Activated T-cell treated with anti-CD3 and anti-CD28 coated beads for 24 hours (primary cell): ENCODE results near the gene TCFL5.
"Not testable (repeated sequence)": the region's sequence is repeated elsewhere in the genome, so short reads cannot be mapped to it uniquely, and the experiment has no call there.

Experiments used
- DNase-seq: peaks from one replicate; pipeline ENCODE4 v3.0.0-alpha.2; 2020; ENCODE audit warnings: low read depth

Gene TCFL5

DNA sequence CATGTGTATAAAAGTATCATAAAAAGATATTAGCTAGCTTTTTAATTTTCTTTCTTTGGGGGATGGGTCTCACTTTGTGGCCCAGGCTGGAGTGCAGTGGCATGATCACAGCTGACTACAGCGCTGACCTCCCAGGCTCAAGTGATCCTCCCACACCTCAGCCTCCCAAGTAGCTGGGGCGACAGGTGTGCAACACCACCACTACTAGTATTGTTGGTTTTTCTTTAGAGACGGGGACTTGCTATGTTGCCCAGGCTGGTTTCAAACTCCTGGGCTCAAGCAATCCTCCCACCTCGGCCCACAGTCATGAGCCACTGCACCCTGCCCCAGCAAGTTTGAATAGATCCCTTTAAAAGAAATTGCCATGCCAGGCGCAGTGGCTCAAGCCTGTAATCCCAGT is 6.5 kb downstream of the TCFL5 start:
- DNase-seq = no peak

DNA sequence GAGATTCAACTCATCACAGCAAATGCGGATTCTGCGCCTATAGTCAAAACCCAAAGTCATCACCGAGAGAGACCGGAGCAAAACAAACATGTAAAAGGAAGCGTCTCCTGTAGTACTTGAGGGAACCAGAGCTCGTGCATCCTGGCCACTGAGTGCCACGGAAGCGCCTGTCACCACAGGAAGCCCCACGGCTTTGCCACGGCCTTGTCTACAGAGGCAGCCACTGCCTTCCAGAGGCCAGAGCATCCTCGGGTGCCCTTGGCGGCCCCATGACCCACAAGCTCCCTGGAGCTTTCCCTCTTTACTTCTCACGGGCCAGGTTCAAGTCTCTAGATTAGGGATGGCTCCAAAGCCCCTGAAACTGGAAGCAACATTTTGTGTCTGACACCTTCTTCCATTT is 7.5 kb downstream of the TCFL5 start:
- no peak for DNase-seq

DNA sequence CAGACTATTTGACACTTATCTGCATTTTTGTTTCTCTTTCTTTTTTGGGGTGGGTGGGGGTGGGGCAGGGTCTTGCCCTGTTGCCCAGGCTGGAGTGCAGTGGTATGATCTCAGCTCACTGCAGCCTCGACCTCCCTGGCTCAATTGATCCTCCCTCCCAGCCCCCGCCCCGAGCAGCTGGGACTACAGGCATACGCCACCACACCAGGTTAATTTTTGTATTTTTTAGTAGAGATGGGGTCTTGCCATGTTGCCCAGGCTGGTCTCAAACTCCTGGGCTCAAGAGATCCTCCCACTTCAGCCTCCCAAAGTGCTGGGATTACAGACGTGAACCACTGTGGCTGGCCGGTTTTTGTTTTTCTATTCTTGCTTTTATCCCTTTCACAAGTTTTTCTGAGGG is 8.3 kb downstream of the TCFL5 start:
- DNase-seq = not testable (repeated sequence)

DNA sequence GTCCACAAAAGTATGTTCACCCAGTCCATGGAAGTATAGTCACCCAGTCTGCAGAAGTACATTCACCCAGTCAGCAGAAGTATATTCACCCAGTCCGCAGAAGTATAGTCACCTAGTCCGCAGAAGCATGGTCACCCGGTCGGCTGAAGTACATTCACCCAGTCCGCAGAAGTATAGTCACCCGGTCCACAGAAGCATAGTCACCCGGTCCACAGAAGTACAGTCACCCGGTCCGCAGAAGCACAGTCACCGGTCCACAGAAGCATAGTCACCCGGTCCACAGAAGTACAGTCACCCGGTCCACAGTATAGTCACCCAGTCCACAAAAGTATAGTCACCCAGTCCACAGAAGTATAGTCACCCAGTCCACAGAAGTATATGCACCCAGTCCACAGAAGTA is 8.8 kb downstream of the TCFL5 start:
- DNase-seq = no peak

DNA sequence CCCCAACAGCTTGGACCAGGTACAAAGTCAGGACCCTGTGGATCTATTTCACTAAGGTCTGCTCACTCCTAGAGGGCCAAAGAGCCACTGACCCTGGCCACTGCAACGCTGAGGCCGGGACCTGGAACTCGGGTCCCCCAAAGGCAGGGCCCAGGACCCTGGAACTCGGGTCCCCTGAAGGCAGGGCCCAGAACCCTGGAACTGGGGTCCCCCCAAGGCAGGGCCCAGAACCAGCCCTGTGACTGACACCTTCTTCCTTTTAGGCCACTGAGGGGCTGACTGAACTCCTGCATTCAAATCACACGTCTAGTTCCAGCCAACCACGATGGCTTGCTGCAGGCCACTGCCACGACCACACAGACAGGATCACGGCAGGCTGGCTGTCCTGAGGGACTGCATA is 9.4 kb downstream of the TCFL5 start:
- DNase-seq = no peak

DNA sequence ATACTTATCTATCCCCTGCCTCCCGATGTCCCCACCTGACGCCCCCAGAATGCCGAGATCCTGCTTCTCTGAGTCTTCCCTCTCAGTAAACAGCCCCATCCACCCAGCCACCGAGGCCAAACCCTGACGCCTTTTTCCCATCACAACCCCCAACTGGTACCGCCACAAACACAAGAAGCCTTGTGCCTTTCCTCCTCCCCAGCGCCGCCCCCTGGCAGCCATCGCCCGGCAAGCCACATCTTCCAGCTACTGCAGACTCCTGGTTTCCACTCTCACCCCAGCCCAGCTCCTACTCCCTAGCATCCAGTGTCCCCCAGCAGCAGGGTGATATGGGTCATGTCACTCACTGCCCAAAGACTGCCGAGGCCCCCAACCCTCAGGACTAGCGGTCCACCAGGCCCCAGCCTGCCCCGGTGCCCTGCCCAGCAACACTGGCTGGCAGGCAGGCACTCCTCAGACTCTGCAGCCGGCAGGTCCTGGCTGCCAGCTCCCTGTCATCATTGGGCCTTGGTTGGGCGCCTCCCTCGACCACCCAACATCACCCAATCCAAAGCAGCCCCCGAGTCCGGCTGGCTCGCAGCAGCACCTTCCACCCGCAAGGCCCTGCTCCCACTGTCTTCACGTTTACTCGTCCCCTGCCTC is 11.2 kb downstream of the TCFL5 start:
- DNase-seq = no peak

DNA sequence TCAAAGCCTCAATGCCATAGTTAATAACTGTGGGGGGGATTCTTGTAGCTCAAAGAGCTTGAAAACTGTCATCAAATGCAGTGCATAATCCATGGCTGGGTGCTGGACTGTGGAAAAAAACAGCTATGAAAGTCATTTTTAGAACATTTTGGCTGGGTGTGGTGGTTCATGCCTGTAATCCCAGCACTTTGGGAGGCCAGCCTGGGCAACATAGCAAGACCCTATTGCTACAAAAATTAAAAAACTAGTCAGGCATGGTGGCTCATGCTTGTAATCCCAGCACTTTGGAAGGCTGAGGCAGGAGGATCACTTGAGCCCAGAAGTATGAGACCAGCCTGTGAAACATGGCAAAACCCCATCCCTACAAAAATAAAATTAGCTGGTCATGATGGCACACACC is 12.2 kb downstream of the TCFL5 start:
- DNase-seq = no peak

DNA sequence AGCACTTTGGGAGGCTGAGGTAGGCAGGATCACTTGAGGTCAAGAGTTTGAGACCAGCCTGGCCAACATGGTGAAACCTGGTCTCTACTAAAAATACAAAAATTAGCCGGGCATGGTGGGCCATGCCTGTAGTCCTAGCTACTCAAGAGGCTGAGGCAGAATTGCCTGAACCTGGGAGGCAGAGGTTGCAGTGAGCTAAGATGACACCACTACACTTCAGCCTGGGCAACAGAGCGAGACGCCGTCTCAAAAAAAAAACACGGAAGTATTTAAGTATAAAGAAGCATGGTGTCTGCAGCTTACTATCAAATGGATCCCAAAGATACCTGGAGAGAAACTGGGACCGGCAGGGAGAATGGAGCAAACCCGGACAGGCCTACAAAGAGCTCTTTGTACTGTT is 12.7 kb downstream of the TCFL5 start:
- DNase-seq = not testable (repeated sequence)

DNA sequence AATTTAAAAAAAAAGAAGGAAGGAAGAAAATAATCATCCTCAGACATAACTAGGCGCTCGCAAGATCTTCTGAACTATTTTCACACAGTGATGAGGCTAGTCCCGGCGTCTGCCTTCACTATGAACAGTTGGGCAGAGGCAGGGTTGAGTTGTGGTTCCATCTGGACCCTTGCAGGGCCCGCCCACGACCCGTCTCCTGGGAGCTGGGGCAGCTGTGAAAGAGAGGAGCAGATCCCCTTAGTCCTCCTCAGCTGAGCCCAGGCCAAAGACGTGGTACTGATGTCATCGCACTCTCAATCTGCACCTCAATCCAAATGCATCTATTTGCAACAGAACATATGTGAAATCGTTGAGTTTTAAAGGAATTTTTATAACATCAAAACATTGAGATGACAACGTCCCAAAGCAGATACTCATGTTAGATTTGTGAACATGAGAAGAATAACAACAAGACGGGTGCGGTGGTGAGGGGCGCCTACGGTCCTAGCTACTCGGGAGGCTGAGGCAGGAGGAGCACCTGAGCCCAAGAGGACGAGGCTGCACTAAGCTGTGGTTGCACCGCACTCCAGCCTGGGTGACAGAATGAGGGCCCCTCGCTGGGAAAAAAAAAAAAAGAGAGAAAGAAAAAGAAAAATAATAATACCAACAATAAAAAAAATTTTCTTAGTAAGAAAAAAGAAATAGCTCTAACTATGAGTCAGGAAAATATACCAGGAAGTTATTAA is 15.3 kb downstream of the TCFL5 start:
- DNase-seq = no peak

DNA sequence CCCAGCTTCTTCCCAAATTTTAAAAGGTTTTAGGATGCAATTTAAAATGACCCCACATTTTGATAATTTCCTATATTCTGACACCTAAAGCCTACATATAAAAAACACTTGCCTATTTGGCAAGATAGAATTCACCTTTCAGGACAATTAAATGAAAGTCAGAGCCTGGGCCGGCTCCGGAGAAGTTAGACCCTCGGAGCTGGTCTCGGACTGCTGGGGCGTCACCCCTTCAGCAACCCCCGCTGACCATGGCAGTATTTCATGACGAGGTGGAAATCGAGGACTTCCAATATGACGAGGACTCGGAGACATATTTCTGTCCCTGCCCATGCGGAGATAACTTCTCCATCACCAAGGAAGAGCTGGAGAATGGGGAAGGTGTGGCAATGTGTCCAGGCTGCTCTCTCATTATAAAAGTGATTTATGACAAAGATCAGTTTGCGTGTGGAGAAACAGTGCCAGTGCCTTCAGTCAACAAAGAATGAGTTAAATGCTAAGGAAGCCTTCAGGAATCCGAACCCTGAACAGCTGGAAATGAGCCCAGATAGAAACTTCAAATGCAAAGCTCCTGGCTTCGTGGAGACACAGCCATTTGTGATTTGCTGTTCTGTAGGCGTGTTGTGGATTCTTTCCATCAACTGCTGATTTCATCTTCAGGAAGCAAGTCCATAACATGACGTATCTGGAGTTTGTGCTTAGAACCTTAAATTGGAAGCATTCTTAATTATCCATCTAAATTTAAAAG is 16.0 kb downstream of the TCFL5 start:
- DNase-seq = no peak

DNA sequence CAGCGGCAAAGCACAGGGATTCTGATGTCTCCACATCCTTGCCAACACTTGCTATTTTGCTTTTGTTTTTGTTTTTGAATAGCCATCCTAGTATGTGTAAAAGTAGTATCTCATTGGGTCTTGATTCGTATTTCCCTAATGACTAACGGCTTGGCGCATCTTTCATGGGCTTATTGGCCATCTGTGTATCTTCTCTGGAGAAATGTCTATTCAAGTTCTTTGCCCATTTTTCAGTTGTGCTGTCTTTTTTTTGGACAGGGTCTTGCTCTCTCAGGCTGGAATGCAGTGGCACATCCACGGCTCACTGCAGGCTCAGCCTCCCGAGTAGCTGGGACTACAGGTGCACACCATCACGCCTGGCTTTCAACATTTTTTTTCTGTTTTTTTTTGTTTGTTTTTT is 17.4 kb downstream of the TCFL5 start:
- DNase-seq = no peak

DNA sequence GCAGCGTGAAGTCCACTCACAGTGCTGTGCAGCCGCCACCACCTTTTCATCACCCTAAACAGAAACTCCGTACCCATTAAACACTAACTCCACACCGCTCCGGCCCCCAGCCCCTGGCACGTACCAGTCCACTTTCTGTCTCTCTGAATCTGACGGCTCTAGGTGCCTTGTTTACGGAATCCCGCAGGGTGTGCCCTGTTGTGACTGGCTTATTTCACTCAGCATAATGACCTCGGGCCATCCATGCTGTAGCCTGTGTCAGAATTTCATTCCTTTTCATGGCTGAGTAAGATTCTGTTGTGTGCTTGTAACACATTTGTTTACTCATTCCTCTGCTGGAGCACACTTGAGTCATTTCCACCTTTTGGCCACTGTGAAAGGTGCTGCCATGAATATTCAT is 18.0 kb downstream of the TCFL5 start:
- DNase-seq = no peak

DNA sequence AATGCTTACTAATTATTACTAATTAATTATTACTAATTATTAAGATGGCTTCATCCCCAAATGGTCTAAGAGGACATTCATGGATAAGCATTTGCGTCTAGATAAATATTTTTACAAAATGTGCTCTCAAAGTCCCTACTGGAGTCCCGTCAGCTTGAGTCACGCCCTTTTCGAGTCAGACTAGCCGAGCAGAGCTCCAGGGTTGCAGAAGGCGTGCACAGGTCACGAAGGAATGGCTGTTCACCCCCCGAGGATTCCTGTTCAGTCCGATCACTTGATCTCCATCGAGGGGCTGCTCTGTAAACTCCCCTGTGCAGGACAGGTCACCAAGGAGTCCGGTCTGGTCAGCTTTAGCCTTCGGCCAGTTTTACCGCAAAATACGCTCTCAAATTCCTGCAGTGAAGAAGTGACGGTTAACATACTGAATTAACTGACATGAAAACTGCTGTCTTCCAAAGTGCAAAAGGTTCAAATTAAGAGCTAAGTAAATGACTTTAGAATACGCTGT is 19.9 kb downstream of the TCFL5 start:
- DNase-seq = no peak

DNA sequence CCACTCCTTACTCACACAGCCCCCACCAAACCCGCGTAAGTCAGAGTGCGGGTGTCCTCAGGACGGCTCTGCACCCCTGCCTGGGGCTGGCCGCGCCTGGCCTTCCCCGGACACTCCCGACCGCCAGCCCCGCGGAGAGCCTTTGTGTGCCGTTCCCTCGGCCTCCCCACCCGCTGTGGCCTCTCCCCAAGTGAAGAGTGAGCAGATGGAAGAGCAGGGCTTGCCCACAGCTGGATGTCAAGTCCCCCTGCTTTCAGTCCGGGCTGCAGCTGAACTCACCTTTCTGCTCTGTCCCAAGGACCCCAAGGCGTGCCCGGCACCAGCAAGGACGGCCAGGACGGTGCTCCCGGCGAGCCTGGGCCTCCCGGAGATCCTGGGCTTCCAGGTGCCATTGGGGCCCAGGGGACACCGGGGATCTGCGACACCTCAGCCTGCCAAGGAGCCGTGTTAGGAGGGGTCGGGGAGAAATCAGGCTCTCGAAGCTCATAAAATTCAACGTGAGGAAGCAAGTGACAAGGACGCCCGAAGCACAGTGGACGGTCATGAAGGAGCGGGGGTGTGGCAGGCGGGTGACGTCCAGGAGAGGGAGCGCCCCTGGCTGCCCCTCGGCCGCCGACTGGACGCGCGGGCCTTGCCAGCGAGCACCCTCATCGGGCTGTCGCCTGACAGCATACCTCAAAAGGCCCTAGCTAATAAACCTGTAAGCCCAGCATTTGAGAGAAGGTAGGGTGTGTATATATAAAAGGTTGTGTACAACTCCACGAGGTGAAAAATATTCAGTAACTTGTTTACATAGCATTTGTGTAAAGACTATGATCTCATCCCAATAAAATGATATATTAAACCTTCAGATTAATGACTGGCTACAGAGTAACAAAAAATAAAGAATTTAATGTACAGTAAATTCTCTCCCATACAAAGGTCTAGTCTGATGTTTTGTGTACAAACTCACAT is 21.1 kb downstream of the TCFL5 start:
- no peak for DNase-seq

DNA sequence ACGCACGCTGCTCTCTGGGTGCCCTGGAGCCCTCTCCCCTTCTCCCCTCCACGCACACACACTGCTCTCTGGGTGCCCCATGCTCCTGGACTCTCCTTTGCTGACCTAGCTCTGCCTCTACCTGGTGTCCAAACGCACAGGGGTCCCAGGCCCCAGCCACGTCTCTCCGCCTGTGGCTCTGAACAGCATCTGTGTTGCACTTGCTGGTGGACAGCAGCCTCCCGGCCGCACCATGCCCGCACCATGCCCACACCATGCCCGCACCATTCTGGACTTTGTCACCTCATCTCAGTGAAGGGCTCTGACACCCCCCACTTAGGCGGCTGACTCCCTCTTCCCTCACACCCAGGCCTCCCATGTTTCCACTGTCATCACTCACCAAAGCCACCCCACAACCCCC is 21.8 kb downstream of the TCFL5 start:
- DNase-seq = no peak

DNA sequence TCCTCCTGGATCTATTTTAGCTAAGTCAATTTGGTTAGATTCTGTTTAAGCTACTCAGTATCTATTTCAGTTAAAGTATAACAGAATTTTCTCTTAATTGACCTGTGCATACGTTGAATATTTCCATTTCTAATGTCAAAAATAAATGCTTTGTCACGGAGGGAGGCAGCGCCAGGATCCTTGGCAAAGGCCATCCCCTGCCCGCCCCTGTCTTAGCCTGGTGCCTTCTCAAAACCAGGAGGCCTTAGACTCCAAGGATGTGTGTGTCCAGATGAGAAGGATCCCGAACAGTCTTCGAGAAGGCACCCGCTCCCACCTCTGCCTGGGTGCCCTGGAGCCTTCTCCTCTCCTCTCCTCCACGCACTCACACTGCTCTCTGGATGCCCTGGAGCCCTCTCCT is 22.4 kb downstream of the TCFL5 start:
- DNase-seq = no peak

DNA sequence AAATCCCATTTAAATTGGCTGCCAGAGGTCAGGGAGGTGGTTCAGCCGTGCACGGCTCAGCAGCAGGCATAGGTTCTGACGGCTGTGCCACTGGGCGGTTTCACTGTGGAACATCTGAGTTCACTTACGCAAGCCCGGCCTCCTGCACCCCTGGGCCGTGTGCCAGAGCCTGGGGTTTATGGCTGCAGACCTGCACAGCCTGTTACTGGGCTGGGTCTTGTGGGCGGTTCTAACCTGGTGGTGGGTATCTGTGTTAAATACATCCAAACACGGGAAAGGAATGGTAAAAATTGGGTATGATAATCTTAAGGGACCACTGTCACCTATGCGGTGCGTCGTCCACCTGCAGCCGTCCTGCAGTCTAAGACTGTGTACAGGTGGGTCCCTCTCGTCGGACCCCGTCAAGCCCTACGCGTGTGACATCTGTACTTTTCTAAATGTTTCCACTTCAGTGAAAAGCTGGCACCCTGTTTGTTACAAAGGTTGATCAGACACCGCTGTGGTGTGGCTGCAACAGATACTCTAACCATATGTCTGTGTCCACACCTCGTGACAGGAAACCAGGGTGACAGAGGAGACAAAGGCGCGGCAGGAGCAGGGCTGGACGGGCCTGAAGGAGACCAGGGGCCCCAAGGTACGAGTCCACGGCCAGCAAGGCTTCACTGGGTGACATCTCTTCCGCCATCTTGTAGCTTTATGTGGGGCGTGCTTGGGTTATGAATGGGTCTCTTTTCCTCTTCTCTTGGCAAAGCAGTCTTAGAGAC is 23.3 kb downstream of the TCFL5 start:
- no peak for DNase-seq

DNA sequence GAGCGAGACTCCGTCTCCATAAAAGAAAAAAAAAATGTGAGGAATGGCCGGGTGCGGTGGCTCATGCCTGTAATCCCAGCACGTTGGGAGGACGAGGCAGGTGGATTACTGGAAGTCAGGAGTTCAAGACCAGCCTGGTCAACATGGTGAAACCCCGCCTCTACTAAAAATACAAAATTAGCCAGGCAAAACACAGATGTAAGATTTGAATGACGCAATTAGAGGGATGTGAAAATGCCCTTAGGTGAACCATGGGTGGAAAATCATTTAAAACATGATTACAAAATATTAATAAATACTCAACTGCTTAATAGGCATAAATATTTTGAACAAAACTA is 23.9 kb downstream of the TCFL5 start:
- no peak for DNase-seq

DNA sequence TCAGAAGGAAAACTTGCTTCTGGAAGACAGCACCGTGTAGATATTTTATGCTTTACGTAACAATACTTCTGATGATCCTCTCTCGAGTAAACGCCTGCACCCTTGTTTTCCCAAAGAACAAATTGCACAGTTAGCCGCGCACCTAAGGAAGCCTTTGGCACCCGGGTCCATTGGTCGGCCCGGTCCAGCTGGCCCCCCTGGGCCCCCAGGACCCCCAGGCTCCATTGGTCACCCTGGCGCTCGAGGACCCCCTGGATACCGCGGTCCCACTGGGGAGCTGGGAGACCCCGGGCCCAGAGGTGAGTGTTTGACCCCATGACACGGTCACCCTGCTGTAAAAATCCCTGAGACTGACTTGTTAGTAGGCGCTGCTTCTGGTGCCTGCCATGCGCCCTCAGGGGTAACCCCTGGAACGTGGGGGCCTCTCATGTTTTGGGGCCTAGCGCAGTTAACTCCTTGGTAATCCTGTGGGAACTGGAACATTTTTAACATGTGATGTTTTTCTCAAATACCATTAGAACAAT is 24.6 kb downstream of the TCFL5 start:
- DNase-seq = no peak

DNA sequence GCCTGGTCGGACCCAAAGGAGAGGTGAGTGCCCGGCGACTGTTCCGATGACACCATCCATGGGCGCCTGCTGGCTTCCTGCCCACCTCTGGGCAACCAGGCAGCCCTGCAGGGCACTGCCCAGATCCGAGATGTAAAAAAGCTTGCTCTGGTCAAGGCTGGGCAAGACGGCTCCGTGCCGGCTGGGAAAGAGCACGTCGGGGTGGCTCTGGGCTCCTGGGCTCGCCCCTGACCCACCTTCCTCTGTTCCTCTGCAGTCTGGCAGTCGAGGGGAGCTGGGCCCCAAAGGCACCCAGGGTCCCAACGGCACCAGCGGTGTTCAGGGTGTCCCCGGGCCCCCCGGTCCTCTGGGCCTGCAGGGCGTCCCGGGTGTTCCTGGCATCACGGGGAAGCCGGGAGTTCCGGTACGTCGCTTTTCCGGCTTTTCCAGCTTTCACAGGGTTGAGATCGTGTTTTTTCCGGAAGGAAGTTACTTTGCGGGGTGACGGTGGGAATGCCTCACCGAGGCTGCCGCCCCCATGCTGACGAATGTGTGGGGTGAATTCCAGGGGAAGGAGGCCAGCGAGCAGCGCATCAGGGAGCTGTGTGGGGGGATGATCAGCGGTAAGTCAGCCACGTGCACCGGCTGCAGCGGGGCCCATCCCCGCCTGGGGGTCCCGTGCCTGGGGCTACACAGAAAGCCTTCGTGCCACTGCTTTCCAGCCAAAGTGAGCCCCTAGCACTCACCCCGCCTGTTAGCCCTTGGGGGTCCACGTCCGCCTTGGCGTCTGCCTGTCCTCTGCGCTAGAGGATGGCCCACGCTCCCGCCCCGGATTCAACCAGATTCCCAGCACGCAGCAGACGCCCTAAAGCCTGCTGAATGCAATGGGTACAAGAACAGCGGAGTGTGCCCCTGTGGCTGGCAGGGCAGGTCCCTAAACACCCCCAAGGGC is 25.4 kb downstream of the TCFL5 start:
- no peak for DNase-seq
